Mesendoderm (in vitro differentiated cells): Measurements from ENCODE around the gene HSD17B1.

Experiments used
- DNase-seq: peaks from one replicate; pipeline ENCODE4 v3.0.0; 2013
- H2AK5ac ChIP-seq: 2 replicates; pipeline ENCODE4 v1.6.1; 2013; ENCODE audit warnings: low read length, inconsistent platforms
- H2BK120ac ChIP-seq: 2 replicates; pipeline ENCODE4 v1.6.1; 2013; ENCODE audit warnings: low read depth, mild to moderate bottlenecking, low read length, moderate library complexity, mixed read lengths
- H2BK15ac ChIP-seq: replicated peaks from 2 replicates; pipeline ENCODE4 v1.6.1; 2013; ENCODE audit warnings: low read depth, mild to moderate bottlenecking, moderate library complexity
- H2BK5ac ChIP-seq: 2 replicates; pipeline ENCODE4 v1.6.1; 2013; ENCODE audit warnings: low read length, inconsistent platforms
- H3K18ac ChIP-seq: 2 replicates; pipeline ENCODE4 v1.6.1; 2013; ENCODE audit warnings: mild to moderate bottlenecking, low read length, mixed read lengths
- H3K23ac ChIP-seq: one replicate; pipeline ENCODE4 v1.6.1; 2013; ENCODE audit warnings: low read length
- H3K27ac ChIP-seq: 2 replicates; pipeline ENCODE4 v1.5.1; 2013; ENCODE audit warnings: low read depth, mild to moderate bottlenecking, inconsistent platforms, low read length, moderate library complexity
- H3K27me3 ChIP-seq: 2 replicates; pipeline ENCODE4 v1.6.1; 2013; ENCODE audit warnings: low read length, control low read depth, mild to moderate bottlenecking, inconsistent platforms; ENCODE audit not compliant: insufficient read depth, poor library complexity
- H3K36me3 ChIP-seq: 2 replicates; pipeline ENCODE4 v1.6.1; 2013; ENCODE audit warnings: low read length, inconsistent platforms; ENCODE audit not compliant: control insufficient read depth, insufficient read depth
- H3K4ac ChIP-seq: one replicate; pipeline ENCODE4 v1.6.1; 2013; ENCODE audit warnings: low read depth, mild to moderate bottlenecking, low read length, moderate library complexity
- H3K4me1 ChIP-seq: 2 replicates; pipeline ENCODE4 v1.6.1; 2013; ENCODE audit warnings: low read depth, low read length, inconsistent platforms; ENCODE audit not compliant: control insufficient read depth
- H3K4me2 ChIP-seq: 2 replicates; pipeline ENCODE4 v1.6.1; 2013; ENCODE audit warnings: low read length
- H3K4me3 ChIP-seq: 2 replicates; pipeline ENCODE4 v1.5.1; 2013; ENCODE audit warnings: mild to moderate bottlenecking, low read length
- H3K56ac ChIP-seq: one replicate; pipeline ENCODE4 v1.6.1; 2013; ENCODE audit warnings: low read length
- H3K79me1 ChIP-seq: 2 replicates; pipeline ENCODE4 v1.6.1; 2013; ENCODE audit warnings: low read length, inconsistent platforms
- H3K79me2 ChIP-seq: 2 replicates; pipeline ENCODE4 v1.6.1; 2013; ENCODE audit warnings: mild to moderate bottlenecking, low read length; ENCODE audit not compliant: control insufficient read depth, insufficient read depth
- H3K9ac ChIP-seq: 2 replicates; pipeline ENCODE4 v1.6.1; 2013; ENCODE audit warnings: low read length, inconsistent platforms
- H4K5ac ChIP-seq: one replicate; pipeline ENCODE4 v1.6.1; 2013; ENCODE audit warnings: low read length
- H4K8ac ChIP-seq: one replicate; pipeline ENCODE4 v1.6.1; 2013; ENCODE audit warnings: low read depth, mild to moderate bottlenecking, control low read depth, low read length, moderate library complexity
- WGBS: extraction: QIAGEN DNeasy Blood & Tissue Kit; methylation state at CpG from one replicate; pipeline ENCODE4 v1.1.7; 2013; ENCODE audit warnings: low lambda C conversion rate, missing lambda C conversion rate; ENCODE audit not compliant: insufficient coverage; ENCODE audit errors: extremely low coverage; 5-methylcytosine and 5-hydroxymethylcytosine counted together

The HSD17B1 gene

DNA sequence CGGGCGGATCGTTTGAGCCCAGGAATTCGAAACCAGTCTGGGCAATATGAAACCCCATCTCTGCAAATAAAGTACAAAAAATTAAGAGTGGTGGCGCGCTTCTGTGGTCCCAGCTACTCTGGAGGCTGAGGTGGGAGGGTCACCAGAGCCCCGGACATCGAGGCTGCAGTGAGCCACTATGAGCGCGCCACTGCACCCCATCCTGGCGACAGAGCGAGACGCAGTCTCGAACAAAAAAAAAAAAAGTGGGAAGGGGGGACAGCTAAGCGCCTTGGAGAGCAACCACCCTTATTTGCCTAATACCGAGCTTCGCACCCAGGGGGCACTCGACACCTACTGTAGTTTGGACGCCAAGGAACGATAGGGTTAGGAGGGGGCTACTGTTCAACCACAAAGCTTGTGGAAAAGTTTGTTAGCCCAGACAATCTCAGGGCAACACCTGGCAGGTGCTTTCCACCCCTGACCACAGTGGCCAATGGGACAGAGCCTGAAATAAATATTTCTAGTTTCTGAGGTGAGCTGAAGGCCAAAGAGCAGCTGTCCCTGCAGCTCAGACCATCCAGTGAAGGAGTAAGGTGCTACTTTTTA lies 25.7 kb downstream of the HSD17B1 start:
- peak; percentile 95 for DNase-seq
- Histone ChIP-seq H3K9ac (peak overlapping the region; percentile 93), H4K5ac (no peak overlapping the region), H3K36me3 (peaks cover 8% of the 10 kb centered on the region), H2BK5ac (no peak overlapping the region), H3K4me3 (peak overlapping the region; percentile 95), H3K56ac (peak overlapping the region; percentile 98), H3K4ac (peak overlapping the region; percentile 79), H4K8ac (no peak overlapping the region), H3K4me2 (peak overlapping the region; percentile 23), H2AK5ac (no peak overlapping the region), H3K27ac (no peak overlapping the region), H3K18ac (peak overlapping the region; percentile 2), H3K79me1 (peaks cover 6% of the 10 kb centered on the region), H3K27me3 (no peaks in the 10 kb centered on the region), H3K23ac (no peak overlapping the region), H2BK15ac (no peak overlapping the region), H2BK120ac (no peak overlapping the region), H3K4me1 (no peaks in the 10 kb centered on the region), H3K79me2 (peaks cover 14% of the 10 kb centered on the region)
- no CpG with 5 or more reads among the region's 20 CpGs for WGBS

DNA sequence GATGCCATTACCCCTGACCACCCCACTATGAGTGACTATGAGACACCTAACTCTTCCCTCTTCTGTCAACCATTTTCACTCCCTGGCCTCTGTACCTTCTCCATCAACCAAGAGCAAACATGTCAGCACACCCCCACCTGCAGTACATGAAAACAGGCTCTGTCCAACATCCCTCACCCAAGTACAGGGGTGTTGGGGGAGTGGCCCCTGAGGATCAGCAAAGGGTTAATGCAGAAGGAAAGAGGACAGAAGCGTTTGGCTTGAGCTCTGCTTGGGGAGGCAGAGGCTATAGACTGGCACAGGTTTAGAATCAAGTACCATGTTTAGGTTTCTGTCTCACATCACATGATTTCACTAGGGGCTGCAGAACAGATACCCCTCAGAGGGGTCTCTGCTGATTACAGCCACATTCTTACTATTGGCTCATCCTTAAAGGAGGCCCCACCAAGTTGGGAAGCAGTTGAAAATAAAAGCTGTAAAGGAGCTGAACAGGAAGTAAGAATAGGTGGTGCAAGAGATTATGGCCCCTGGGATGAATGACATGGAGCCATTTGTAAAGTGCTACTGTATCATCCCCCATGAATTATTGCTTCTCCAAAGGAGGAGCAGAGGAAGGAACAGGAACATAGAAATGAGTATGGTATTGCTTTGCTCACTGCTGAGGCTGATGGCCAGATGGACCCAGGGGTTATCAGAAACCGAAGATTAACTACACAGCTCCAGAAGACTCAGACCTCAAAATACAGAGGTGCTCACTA lies 27.2 kb downstream of the HSD17B1 start:
- no CpG with 5 or more reads among the region's 2 CpGs for WGBS
- Histone ChIP-seq H2AK5ac (no peak overlapping the region), H3K79me1 (peaks cover 4% of the 10 kb centered on the region), H3K9ac (no peak overlapping the region), H3K4ac (no peak overlapping the region), H3K36me3 (peaks cover 2% of the 10 kb centered on the region), H4K5ac (no peak overlapping the region), H2BK120ac (no peak overlapping the region), H3K27me3 (no peaks in the 10 kb centered on the region), H2BK5ac (no peak overlapping the region), H4K8ac (no peak overlapping the region), H3K4me2 (no peak overlapping the region), H3K4me1 (no peaks in the 10 kb centered on the region), H3K18ac (no peak overlapping the region), H3K79me2 (peaks cover 14% of the 10 kb centered on the region), H3K27ac (no peak overlapping the region), H2BK15ac (no peak overlapping the region), H3K56ac (no peak overlapping the region), H3K4me3 (no peak overlapping the region), H3K23ac (no peak overlapping the region)
- no peak for DNase-seq

DNA sequence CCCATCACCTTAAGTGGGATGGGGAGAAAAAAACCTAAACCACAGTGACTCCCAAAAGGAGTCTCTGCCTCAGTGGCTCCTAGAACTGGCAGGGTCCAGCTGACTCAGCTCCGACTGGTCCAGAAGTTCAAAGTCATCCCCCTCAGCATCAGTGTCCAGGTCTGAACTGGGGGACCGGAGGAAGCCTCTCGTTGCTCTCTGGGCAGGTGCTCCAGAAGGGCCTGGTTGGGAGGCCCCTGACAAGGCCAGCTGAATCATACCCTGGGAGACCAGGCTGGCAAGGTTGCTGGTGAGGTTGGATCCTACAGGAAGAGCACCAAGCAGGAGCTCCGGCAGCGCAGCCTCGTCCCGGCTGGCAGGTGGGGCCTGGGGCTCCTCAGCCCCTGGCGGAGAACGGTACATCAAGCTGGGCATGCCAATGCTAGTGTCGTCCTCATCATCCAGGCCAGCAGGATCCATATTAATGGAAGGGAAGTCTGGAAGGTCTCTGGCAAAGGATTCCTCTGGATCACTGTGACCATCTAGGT lies 29.1 kb downstream of the HSD17B1 start:
- Histone ChIP-seq H4K5ac (no peak overlapping the region), H3K36me3 (peaks cover 6% of the 10 kb centered on the region), H3K4me1 (no peaks in the 10 kb centered on the region), H4K8ac (no peak overlapping the region), H3K4ac (no peak overlapping the region), H3K79me2 (peaks cover 6% of the 10 kb centered on the region), H2AK5ac (no peak overlapping the region), H2BK15ac (no peak overlapping the region), H3K56ac (no peak overlapping the region), H3K18ac (no peak overlapping the region), H3K27me3 (no peaks in the 10 kb centered on the region), H2BK5ac (no peak overlapping the region), H3K23ac (no peak overlapping the region), H3K9ac (no peak overlapping the region), H3K27ac (no peak overlapping the region), H3K79me1 (peaks cover 4% of the 10 kb centered on the region), H3K4me2 (no peak overlapping the region), H3K4me3 (no peak overlapping the region), H2BK120ac (no peak overlapping the region)
- no CpG with 5 or more reads among the region's 10 CpGs for WGBS
- no peak for DNase-seq

DNA sequence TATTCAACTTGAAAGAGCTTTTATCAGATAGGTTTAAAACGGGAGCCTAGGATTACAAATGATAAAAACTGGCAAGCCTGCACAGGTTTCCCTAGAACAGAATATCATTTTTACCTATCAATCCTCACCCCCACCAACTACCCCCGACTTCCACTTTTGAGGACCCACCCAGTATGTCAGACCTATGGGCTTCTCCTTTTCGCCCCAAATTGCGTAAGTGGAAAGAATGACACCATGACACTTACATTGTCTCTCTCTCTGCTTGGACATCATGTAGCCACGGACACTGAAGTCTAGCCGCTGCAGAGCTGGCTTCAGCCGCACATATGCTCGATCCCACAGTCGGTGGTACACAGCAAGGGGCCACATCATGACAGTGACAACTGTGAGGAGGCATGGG lies 32.2 kb downstream of the HSD17B1 start:
- H3K79me2 ChIP-seq, result no peaks in the 10 kb centered on the region
- H2BK15ac ChIP-seq, result no peak overlapping the region
- no peak overlapping the region for H3K4ac ChIP-seq
- H3K79me1 ChIP-seq, result no peaks in the 10 kb centered on the region
- no peak overlapping the region for H3K9ac ChIP-seq
- no CpG with 5 or more reads among the region's 9 CpGs for WGBS
- no peak overlapping the region for H4K8ac ChIP-seq
- H2BK120ac ChIP-seq, result no peak overlapping the region
- H3K27ac ChIP-seq, result no peak overlapping the region
- H3K18ac ChIP-seq, result no peak overlapping the region
- peaks cover 6% of the 10 kb centered on the region for H3K36me3 ChIP-seq
- no peak overlapping the region for H2AK5ac ChIP-seq
- H3K23ac ChIP-seq, result no peak overlapping the region
- no peaks in the 10 kb centered on the region for H3K4me1 ChIP-seq
- no peak overlapping the region for H2BK5ac ChIP-seq
- DNase-seq, result no peak
- no peak overlapping the region for H3K56ac ChIP-seq
- no peak overlapping the region for H3K4me2 ChIP-seq
- no peaks in the 10 kb centered on the region for H3K27me3 ChIP-seq
- H3K4me3 ChIP-seq, result no peak overlapping the region
- no peak overlapping the region for H4K5ac ChIP-seq

DNA sequence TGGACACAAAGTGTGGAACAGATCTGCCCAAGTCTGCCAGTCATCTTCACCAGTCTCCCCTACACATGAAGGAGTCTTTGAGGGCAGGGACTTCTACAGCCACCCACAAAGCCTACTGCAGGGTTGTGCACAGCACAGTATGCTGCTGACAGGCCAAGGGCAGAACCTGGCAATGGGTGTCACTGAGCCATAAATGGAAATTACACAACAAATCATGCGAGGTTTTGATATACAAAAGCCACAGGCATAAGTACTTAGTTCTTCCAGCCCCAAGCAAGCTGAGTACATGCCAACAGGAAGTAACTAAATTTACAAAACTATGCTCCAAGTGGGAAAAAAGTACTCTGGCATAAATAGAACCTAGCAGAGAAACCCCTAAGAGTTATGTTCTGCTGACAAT lies 32.6 kb downstream of the HSD17B1 start:
- Histone ChIP-seq H3K4me3 (no peak overlapping the region), H3K4me1 (no peaks in the 10 kb centered on the region), H3K79me1 (no peaks in the 10 kb centered on the region), H3K27ac (no peak overlapping the region), H3K4ac (no peak overlapping the region), H4K5ac (no peak overlapping the region), H2BK15ac (no peak overlapping the region), H2BK120ac (no peak overlapping the region), H3K9ac (no peak overlapping the region), H3K4me2 (no peak overlapping the region), H4K8ac (no peak overlapping the region), H3K56ac (no peak overlapping the region), H3K79me2 (no peaks in the 10 kb centered on the region), H2AK5ac (no peak overlapping the region), H3K18ac (no peak overlapping the region), H3K36me3 (peaks cover 6% of the 10 kb centered on the region), H2BK5ac (no peak overlapping the region), H3K23ac (no peak overlapping the region), H3K27me3 (no peaks in the 10 kb centered on the region)
- DNase-seq, result no peak
- WGBS, result no CpG with 5 or more reads among the region's 1 CpG
